ENCODE data around the gene CATSPERD.

DNA sequence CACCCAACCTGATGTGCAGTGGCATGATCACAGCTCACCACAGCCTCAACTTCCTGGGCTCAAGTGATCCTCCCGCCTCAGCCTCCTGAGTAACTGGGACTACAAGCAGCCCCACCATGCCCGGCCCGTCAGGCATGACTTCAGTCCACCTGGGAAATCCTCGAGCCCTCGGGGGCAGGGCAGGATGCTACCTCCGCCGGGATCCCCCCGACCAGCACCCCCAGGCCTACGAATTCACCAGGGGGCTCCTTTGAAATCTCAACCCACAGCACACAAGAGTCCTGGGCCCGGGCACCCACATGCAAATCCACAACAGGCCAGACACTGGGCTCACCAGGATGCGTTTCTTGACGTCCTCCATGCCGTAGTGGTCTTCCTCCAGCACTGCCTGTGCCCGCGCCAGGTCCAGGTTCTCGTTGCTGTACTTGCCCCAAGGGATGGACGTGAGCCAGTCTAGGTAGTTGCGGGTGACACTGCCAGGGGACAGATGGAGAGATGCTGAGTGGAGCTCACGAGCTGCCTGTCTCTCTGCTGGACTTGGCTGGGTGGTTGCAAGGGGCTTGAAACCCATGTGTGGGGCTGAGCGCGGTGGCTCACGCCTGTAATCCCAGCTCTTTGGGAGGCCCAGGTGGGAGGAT, 19.9 kb upstream of the CATSPERD start:
- TF ChIP-seq POLR2A (IDR thresholded peaks at IDR 0.05) (no peak), CTCF (IDR thresholded peaks at IDR 0.05) (no peak)

Data from ovary (tissue), 3 donors.